Fibroblast of lung (primary cell): ENCODE data around the gene MTHFD1. TPM values are rescaled to one million over a fixed set of nuclear protein-coding genes. Genes with fewer than 3 reads are reported as not detected.

Source experiments
- DNase-seq, 2 donors: peaks; one replicate each; pipeline versions ENCODE4 v3.0.0 to v3.0.0-alpha.2; 2010; ENCODE audit warnings: low read depth in 2 of 2
- H2AFZ ChIP-seq: 2 replicates; pipeline ENCODE4 v1.5.1; 2012; ENCODE audit warnings: low read length, control low read depth, inconsistent platforms
- H3K27ac ChIP-seq: 2 replicates; pipeline ENCODE4 v1.5.1; 2011; ENCODE audit warnings: low read length, control low read depth; ENCODE audit not compliant: insufficient read depth
- H3K27me3 ChIP-seq: 2 replicates; pipeline ENCODE4 v1.5.1; 2011; ENCODE audit warnings: mild to moderate bottlenecking, low read length; ENCODE audit not compliant: control insufficient read depth, insufficient read depth
- H3K36me3 ChIP-seq: 2 replicates; pipeline ENCODE4 v1.5.1; 2011; ENCODE audit warnings: low read length; ENCODE audit not compliant: control insufficient read depth, insufficient read depth
- H3K4me1 ChIP-seq: 2 replicates; pipeline ENCODE4 v1.5.1; 2011; ENCODE audit warnings: low read length; ENCODE audit not compliant: control insufficient read depth, insufficient read depth; ENCODE audit errors: extremely low read depth
- H3K4me2 ChIP-seq: 2 replicates; pipeline ENCODE4 v1.5.1; 2011; ENCODE audit warnings: low read length, control low read depth; ENCODE audit not compliant: insufficient read depth; ENCODE audit errors: extremely low read depth
- H3K4me3 ChIP-seq, 4 experiments: fragments of 200-600 bp in 1 of 4; sonication (generic) in 1 of 4; replicated peaks in 1 of 4; 2 replicates each; pipeline ENCODE4 v1.5.1; 2011 to 2016; ENCODE audit warnings: low read length in 4 of 4, low read depth in 3 of 4, mild to moderate bottlenecking in 3 of 4, control low read depth in 2 of 4, inconsistent platforms in 1 of 4, mixed read lengths in 1 of 4; ENCODE audit not compliant: insufficient read depth in 1 of 4; ENCODE audit errors: control extremely low read depth in 1 of 4
- H3K79me2 ChIP-seq: 2 replicates; pipeline ENCODE4 v1.5.1; 2012; ENCODE audit warnings: mild to moderate bottlenecking, low read length, inconsistent platforms; ENCODE audit not compliant: control insufficient read depth, insufficient read depth
- H3K9ac ChIP-seq: 2 replicates; pipeline ENCODE4 v1.5.1; 2011; ENCODE audit warnings: mild to moderate bottlenecking, low read length, control low read depth; ENCODE audit not compliant: insufficient read depth
- H3K9me3 ChIP-seq: 2 replicates; pipeline ENCODE4 v1.5.1; 2012; ENCODE audit warnings: low read depth, low read length; ENCODE audit not compliant: control insufficient read depth, insufficient read depth
- H4K20me1 ChIP-seq: 2 replicates; pipeline ENCODE4 v1.5.1; 2011; ENCODE audit warnings: low read length; ENCODE audit not compliant: control insufficient read depth, insufficient read depth; ENCODE audit errors: extremely low read depth
- EZH2 ChIP-seq: IDR thresholded peaks from 2 replicates; pipeline ENCODE4 v1.5.1; 2012; ENCODE audit warnings: low read length, control low read depth, mild to moderate bottlenecking; ENCODE audit errors: missing control alignments
- polyA plus RNA-seq, 2 donors: library from polyadenylated mRNA; depleted of rRNA in 1 of 2; stranded (reverse) in 1 of 2; unstranded in 1 of 2; fragments of >200 nt; gene quantifications; 2 replicates each; pipeline ENCODE4 v1.2.1, GENCODE V29; 2011 to 2012; ENCODE audit warnings: missing spikeins in 1 of 2
- total RNA-seq: library from RNA; depleted of rRNA; stranded (reverse); fragments of >200 nt; gene quantifications from 2 replicates; pipeline ENCODE4 v1.2.1, GENCODE V29; 2014
- TF ChIP-seq, protein P1 (sequence below), 2 donors: IDR thresholded peaks in 1 of 2; conservative IDR thresholded peaks in 1 of 2; 1 replicate in 1 of 2; 2 replicates in 1 of 2; pipeline ENCODE4 v1.5.1; 2011 to 2012; ENCODE audit warnings: low read length in 2 of 2, control low read depth in 1 of 2, inconsistent platforms in 1 of 2, low read depth in 1 of 2, mild to moderate bottlenecking in 1 of 2

Gene MTHFD1
- total and polyA plus RNA-seq, 2 donors (not counting 1 experiment from before 2014, with no cell fraction given): 39.4 to 41.6 TPM

DNA sequence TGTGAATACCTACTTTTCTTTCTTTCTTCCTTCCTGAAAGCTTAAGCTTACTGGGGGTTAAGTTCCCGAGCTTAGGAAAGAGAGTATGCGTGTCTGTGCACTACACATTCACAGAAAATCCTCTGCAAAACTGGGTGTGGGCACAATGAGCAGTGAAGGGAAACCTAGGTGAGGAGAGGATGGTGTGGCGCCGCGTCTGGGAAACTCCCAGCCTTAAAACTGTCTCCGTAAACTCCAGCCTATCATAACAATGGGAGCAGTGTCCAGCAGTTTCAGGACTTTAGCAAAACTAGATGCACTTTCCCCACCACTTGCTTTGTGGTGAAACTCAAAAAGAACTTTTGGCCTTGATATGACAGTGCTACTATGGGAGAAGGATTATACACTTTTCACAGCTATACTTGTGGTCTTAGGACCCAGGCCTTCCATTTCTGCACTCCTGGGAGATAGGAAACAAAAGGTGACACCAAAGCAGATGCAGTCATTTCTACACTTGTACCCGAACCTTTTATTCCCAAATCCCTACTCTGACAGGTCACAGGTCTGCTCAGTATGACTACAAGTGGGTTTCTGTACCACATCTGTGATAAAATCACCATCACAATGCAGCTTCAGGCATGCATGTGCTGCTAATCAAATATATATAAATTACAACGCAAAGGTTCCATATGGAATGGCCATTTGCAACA is 87.6 kb downstream of the MTHFD1 start:
- no peak for TF ChIP-seq EZH2
- TF ChIP-seq, protein P1, sequence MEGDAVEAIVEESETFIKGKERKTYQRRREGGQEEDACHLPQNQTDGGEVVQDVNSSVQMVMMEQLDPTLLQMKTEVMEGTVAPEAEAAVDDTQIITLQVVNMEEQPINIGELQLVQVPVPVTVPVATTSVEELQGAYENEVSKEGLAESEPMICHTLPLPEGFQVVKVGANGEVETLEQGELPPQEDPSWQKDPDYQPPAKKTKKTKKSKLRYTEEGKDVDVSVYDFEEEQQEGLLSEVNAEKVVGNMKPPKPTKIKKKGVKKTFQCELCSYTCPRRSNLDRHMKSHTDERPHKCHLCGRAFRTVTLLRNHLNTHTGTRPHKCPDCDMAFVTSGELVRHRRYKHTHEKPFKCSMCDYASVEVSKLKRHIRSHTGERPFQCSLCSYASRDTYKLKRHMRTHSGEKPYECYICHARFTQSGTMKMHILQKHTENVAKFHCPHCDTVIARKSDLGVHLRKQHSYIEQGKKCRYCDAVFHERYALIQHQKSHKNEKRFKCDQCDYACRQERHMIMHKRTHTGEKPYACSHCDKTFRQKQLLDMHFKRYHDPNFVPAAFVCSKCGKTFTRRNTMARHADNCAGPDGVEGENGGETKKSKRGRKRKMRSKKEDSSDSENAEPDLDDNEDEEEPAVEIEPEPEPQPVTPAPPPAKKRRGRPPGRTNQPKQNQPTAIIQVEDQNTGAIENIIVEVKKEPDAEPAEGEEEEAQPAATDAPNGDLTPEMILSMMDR (conservative IDR thresholded peaks at IDR 0.05 in 1 of 2, IDR thresholded peaks at IDR 0.05 in 1 of 2; ENCODE audit: low read depth in 1 of 2, low read length in 2 of 2): no peak
- Histone ChIP-seq H2AFZ (no peak overlapping the region), H3K27me3 (no peaks in the 10 kb centered on the region), H3K4me1 (no peaks in the 10 kb centered on the region), H3K79me2 (no peaks in the 10 kb centered on the region), H3K9me3 (no peaks in the 10 kb centered on the region), H4K20me1 (no peaks in the 10 kb centered on the region), H3K4me3 (no peak overlapping the region), H3K9ac (no peak overlapping the region), H3K4me2 (no peak overlapping the region), H3K27ac (no peak overlapping the region), H3K36me3 (no peaks in the 10 kb centered on the region)
- DNase-seq: no peak

DNA sequence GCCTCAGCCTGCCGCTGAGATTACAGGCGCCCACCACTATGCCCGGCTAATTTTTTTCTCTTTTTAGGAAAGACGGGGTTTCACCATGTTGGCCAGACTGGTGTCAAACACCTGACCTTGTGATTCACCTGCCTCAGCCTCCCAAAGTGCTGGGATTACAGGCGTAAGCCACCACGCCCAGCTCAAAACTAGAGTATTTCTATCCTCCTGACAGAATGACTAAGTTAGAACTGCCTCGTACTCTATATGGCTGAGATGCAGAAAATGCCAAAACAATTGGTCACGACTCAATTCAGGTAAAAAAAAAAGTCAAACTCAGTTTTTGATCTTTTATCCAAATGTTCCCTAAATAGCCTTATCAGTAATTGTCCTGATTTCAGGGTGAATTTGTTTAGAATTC is 88.3 kb downstream of the MTHFD1 start:
- Histone ChIP-seq H3K4me2 (no peak overlapping the region), H3K9ac (no peak overlapping the region)

DNA sequence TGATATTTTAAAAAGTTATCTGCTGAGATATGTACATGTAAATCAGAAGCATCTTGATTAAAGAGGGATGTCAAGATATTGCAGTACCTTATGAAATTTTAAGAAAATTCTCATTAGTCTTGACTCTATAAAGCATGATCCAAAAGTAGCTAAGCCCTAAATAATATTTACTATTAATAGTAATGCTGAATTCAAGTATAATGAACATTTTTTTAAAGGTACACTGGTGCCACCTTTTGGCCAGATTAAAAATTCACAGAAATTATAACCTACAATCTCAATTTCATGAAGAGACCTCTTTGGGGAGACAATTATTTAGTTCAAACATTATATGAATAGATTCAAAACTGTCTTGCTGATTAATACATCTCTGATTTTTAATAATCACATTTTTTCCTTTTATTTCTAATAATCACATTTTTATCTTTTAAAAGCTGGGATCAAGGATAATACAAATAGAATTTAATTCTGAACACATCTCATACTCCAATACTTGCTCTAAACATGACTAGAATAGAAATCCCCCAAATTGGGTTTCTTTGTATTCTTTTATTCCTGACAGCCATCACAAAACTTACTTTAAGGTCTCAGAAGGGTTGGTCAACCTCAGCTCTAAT is 90.6 kb downstream of the MTHFD1 start:
- peak; percentile 11 to 52 for DNase-seq
- no peak overlapping the region for H3K4me2 ChIP-seq
- TF ChIP-seq EZH2: no peak
- TF ChIP-seq, protein P1 (conservative IDR thresholded peaks at IDR 0.05 in 1 of 2, IDR thresholded peaks at IDR 0.05 in 1 of 2; ENCODE audit: low read depth in 1 of 2, low read length in 2 of 2): peak in 1 of 2 donors; percentile 36
- H3K79me2 ChIP-seq: no peaks in the 10 kb centered on the region
- no peaks in the 10 kb centered on the region for H3K27me3 ChIP-seq
- H2AFZ ChIP-seq: no peak overlapping the region
- H3K4me3 ChIP-seq: no peak overlapping the region
- H3K9me3 ChIP-seq: no peaks in the 10 kb centered on the region
- H3K9ac ChIP-seq: no peak overlapping the region
- H3K4me1 ChIP-seq: no peaks in the 10 kb centered on the region
- no peaks in the 10 kb centered on the region for H4K20me1 ChIP-seq
- no peak overlapping the region for H3K27ac ChIP-seq
- H3K36me3 ChIP-seq: no peaks in the 10 kb centered on the region

More for the DNA sequence above, 88.3 kb downstream of the MTHFD1 start:
- no peaks in the 10 kb centered on the region for H3K27me3 ChIP-seq
- DNase-seq: no peak
- H3K4me3 ChIP-seq: no peak overlapping the region
- no peak overlapping the region for H2AFZ ChIP-seq
- no peaks in the 10 kb centered on the region for H3K4me1 ChIP-seq
- H4K20me1 ChIP-seq: no peaks in the 10 kb centered on the region
- no peaks in the 10 kb centered on the region for H3K79me2 ChIP-seq
- H3K9me3 ChIP-seq: no peaks in the 10 kb centered on the region
- no peak for TF ChIP-seq EZH2
- TF ChIP-seq, protein P1 (conservative IDR thresholded peaks at IDR 0.05 in 1 of 2, IDR thresholded peaks at IDR 0.05 in 1 of 2; ENCODE audit: low read depth in 1 of 2, low read length in 2 of 2): no peak
- no peaks in the 10 kb centered on the region for H3K36me3 ChIP-seq
- no peak overlapping the region for H3K27ac ChIP-seq
